BLaER1 treated with 17β-estradiol and CSF1 and Interleukin-3, amounts not matched to agents 10 nM and 100 nM (cell line): ENCODE measurements around the gene COL25A1.
"Not testable (repeated sequence)": the region's sequence is repeated elsewhere in the genome, so short reads cannot be mapped to it uniquely, and the experiment has no call there.

Experiments used
- H3K27ac ChIP-seq, 11 experiments: shearing (Covaris generic); formaldehyde crosslinking; 2 replicates each; pipeline ENCODE4 v1.8.1; 2022
- H3K27me3 ChIP-seq, 11 experiments: shearing (Covaris generic); formaldehyde crosslinking; 2 replicates each; pipeline ENCODE4 v1.8.1; 2022
- H3K36me3 ChIP-seq, 11 experiments: shearing (Covaris generic); formaldehyde crosslinking; 2 replicates each; pipeline ENCODE4 v1.8.1; 2022
- H3K4me1 ChIP-seq, 10 experiments: shearing (Covaris generic); formaldehyde crosslinking; 2 replicates each; pipeline ENCODE4 v1.8.1; 2022
- H3K4me2 ChIP-seq, 11 experiments: shearing (Covaris generic); formaldehyde crosslinking; 2 replicates each; pipeline ENCODE4 v1.8.1; 2022
- H3K4me3 ChIP-seq, 10 experiments: shearing (Covaris generic); formaldehyde crosslinking; 2 replicates each; pipeline ENCODE4 v1.8.1; 2022
- H3K9ac ChIP-seq, 11 experiments: shearing (Covaris generic); formaldehyde crosslinking; 2 replicates each; pipeline ENCODE4 v1.8.1; 2022
- H3K9me3 ChIP-seq, 11 experiments: shearing (Covaris generic); formaldehyde crosslinking; replicated peaks in 1 of 11; 2 replicates each; pipeline ENCODE4 v1.8.1; 2022
- H4K20me1 ChIP-seq, 11 experiments: shearing (Covaris generic); formaldehyde crosslinking; 2 replicates each; pipeline ENCODE4 v1.8.1; 2022
- Cebpa-rat ChIP-seq, 11 experiments: shearing (Covaris generic); IDR thresholded peaks; 2 replicates each; pipeline ENCODE4 v1.8.1; 2022

The COL25A1 gene

DNA sequence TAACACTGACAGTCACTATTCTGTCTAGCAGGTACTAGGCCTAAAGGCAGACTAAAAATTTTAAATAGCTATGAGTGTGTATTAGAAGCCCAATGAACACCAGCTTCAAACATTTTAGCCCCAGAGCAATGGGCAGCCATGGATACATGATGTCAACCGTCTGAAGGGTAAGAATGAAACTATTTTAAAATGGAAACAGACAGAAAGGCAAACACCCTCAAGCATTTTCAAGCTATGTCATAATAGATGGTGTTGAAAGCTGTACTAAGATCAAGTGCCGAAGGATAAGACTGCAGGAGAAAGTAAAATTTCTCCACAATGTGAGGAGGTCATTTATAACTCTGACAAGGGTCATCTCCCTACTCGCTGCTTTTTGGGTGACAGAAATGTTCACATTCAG is 225.0 kb downstream of the COL25A1 start:
- Histone ChIP-seq H3K4me3 (no peak overlapping the region), H3K27me3 (no peaks in the 10 kb centered on the region), H4K20me1 (no peaks in the 10 kb centered on the region), H3K36me3 (no peaks in the 10 kb centered on the region), H3K9me3 (peaks cover 0 to 6% (median 4%) of the 10 kb centered on the region in 11 experiments; a peak in 11 of 22 replicates), H3K4me2 (no peak overlapping the region), H3K4me1 (peaks cover 0 to 4% (median 0%) of the 10 kb centered on the region in 10 experiments; a peak in 1 of 20 replicates), H3K27ac (no peak overlapping the region), H3K9ac (no peak overlapping the region)
- no peak for TF ChIP-seq Cebpa-rat (IDR thresholded peaks at IDR 0.05)

DNA sequence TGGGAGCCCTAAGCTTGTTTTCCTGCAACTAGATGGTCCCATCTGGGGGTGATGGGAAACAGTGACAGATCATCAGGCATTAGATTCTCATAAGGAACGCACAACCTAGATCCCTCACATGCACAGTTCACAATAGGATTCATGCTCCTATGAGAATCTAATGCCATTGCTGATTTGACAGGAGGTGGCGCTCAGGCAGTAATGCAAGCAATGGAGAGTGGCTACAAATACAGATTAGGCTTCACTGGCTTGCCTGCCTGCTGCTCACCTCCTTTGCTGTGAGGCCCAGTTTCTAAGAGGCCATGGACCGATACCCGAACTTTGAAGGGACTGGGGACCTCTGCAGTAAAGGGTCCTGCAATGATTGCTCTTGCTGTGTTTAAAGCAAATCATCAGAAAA is 225.7 kb downstream of the COL25A1 start:
- H3K27me3 ChIP-seq, H3K9ac ChIP-seq, H3K27ac ChIP-seq, H3K9me3 ChIP-seq, H3K4me3 ChIP-seq, H4K20me1 ChIP-seq, H3K4me1 ChIP-seq, H3K36me3 ChIP-seq, H3K4me2 ChIP-seq: not testable (repeated sequence)

DNA sequence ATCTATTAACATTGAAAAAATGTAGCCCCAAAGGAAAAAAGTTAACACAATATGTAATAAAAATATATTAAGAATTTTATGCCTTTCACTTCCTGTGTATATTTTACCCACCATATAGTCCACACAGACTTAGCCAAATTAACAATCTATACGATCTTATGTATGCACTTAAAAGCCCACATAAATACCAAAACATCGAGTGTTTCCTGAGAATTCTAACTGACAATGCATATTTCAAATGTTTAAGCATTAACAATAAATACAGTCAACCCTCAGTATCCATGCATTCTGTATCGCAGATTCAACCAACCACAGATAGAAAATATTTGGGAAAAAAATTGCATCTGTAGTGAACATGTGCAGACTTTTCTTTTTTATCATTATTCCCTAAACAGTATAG is 226.8 kb downstream of the COL25A1 start:
- H3K4me3 ChIP-seq: no peak overlapping the region
- H3K4me2 ChIP-seq: no peak overlapping the region
- no peaks in the 10 kb centered on the region for H3K27me3 ChIP-seq
- no peak overlapping the region for H3K27ac ChIP-seq
- H3K36me3 ChIP-seq: no peaks in the 10 kb centered on the region
- no peak for TF ChIP-seq Cebpa-rat (IDR thresholded peaks at IDR 0.05)
- peaks cover 0 to 6% (median 4%) of the 10 kb centered on the region in 11 experiments; a peak in 11 of 22 replicates for H3K9me3 ChIP-seq
- H4K20me1 ChIP-seq: no peaks in the 10 kb centered on the region
- H3K9ac ChIP-seq: no peak overlapping the region
- H3K4me1 ChIP-seq: peaks cover 0 to 7% (median 0%) of the 10 kb centered on the region in 10 experiments; a peak in 1 of 20 replicates

DNA sequence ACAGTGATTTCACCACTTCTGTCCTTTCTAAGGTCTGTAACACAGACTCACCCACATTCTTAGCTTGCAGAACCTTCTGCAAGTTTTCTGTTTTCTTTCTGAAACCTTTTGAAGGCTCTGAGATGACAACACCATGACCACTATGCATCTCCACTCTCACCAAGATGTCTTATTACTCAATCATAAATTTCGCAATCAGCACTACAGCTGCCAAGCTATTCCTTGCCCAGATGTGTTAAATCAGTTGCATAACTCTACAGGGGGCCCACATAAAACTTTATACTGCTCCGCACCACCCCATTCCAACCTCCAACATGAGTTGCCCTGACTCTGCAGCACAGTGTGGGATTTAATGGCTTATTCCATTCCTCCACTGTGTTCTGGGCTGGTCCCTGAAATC is 229.9 kb downstream of the COL25A1 start:
- peaks cover 0 to 6% (median 4%) of the 10 kb centered on the region in 11 experiments; a peak in 11 of 22 replicates for H3K9me3 ChIP-seq
- no peak overlapping the region for H3K4me3 ChIP-seq
- H3K27me3 ChIP-seq: no peaks in the 10 kb centered on the region
- H3K36me3 ChIP-seq: no peaks in the 10 kb centered on the region
- H3K4me2 ChIP-seq: peak overlapping the region in 2 of 11 experiments; percentile 13 to 26; a peak in 3 of 22 replicates
- TF ChIP-seq Cebpa-rat (IDR thresholded peaks at IDR 0.05): peak in 9 of 11 experiments; percentile 57 to 87 (median 77); a peak in 15 of 22 replicates
- H3K4me1 ChIP-seq: peaks cover 0 to 7% (median 0%) of the 10 kb centered on the region in 10 experiments; a peak in 1 of 20 replicates
- H4K20me1 ChIP-seq: no peaks in the 10 kb centered on the region
- H3K9ac ChIP-seq: no peak overlapping the region
- H3K27ac ChIP-seq: peak overlapping the region in 1 of 11 experiments; percentile 17; a peak in 1 of 22 replicates

DNA sequence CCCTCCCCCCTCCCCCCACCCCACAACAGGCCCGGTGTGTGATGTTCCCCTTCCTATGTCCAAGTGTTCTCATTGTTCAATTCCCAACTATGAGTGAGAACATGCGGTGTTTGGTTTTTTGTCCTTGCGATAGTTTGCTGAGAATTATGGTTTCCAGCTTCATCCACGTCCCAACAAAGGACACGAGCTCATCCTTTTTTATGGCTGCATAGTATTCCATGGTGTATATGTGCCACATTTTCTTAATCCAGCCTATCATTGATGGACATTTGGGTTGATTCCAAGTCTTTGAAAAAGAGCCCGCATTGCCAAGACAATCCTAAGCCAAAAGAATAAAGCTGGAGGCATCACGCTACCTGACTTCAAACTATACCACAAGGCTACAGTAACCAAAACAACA is 231.8 kb downstream of the COL25A1 start:
- not testable (repeated sequence) for H3K4me2 ChIP-seq, H4K20me1 ChIP-seq, H3K27ac ChIP-seq, H3K36me3 ChIP-seq, H3K27me3 ChIP-seq, H3K4me1 ChIP-seq, H3K9me3 ChIP-seq, H3K9ac ChIP-seq, H3K4me3 ChIP-seq

DNA sequence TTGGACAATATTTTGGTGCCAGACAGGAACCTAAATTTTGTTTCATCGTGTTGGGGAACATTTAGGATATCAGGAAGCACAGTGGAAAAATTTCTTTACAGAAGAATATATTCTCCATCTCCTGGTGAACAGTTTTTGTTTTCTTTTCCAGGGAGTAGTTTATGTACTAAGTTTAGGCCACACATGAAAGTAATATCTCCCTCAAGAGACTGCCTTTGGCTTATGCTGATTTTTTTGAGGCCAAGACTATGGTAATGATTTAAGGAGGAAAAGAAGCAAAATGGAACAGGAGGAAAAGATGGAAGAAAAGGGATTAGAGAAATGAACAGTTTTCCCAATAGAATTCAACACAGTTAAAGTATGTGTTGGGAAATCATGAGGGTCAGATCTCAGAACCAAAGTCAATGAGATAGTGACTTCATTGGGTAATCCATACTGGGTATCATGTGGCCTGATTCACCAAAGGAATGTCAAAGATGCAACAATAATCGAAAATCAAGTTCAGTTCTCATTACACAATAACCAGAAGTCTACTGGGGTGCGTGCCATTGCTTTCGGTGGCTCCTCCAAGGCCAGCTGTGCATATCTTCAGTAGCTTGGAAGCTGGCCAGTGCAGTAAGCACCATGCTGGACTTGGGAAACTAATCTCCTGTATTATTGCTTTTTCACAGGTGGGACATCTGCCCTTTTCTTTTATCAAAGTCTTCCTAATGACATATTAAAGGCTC is 234.8 kb downstream of the COL25A1 start:
- H3K36me3 ChIP-seq: no peaks in the 10 kb centered on the region
- H3K27ac ChIP-seq: no peak overlapping the region
- H3K9ac ChIP-seq: no peak overlapping the region
- TF ChIP-seq Cebpa-rat (IDR thresholded peaks at IDR 0.05): no peak
- no peaks in the 10 kb centered on the region for H4K20me1 ChIP-seq
- H3K9me3 ChIP-seq: no peaks in the 10 kb centered on the region
- no peak overlapping the region for H3K4me3 ChIP-seq
- no peaks in the 10 kb centered on the region for H3K27me3 ChIP-seq
- H3K4me1 ChIP-seq: peaks cover 0 to 4% (median 0%) of the 10 kb centered on the region in 10 experiments; a peak in 1 of 20 replicates
- no peak overlapping the region for H3K4me2 ChIP-seq

DNA sequence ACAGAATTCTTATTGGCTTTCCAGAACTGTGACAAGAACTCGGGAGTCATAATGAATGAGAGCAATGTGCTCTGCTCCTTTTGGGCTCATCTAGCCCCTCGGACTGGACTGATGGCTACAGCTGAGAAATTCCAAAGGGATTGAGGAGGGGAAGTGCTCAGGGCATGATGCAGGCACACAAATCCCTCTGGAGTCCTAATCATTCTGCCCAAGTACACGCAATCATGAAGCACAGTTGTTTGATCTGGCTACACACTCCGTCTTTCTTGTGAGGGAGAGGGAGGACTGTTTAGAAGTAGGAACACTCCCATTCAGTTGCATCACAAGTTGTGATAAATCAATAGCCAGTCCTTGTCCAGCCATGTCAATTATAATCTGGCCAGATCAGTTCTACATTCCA is 237.5 kb downstream of the COL25A1 start:
- H4K20me1 ChIP-seq: no peaks in the 10 kb centered on the region
- H3K9ac ChIP-seq: no peak overlapping the region
- no peaks in the 10 kb centered on the region for H3K27me3 ChIP-seq
- no peak overlapping the region for H3K4me2 ChIP-seq
- H3K36me3 ChIP-seq: no peaks in the 10 kb centered on the region
- no peak for TF ChIP-seq Cebpa-rat (IDR thresholded peaks at IDR 0.05)
- H3K9me3 ChIP-seq: no peaks in the 10 kb centered on the region
- no peaks in the 10 kb centered on the region for H3K4me1 ChIP-seq
- H3K4me3 ChIP-seq: no peak overlapping the region
- no peak overlapping the region for H3K27ac ChIP-seq

DNA sequence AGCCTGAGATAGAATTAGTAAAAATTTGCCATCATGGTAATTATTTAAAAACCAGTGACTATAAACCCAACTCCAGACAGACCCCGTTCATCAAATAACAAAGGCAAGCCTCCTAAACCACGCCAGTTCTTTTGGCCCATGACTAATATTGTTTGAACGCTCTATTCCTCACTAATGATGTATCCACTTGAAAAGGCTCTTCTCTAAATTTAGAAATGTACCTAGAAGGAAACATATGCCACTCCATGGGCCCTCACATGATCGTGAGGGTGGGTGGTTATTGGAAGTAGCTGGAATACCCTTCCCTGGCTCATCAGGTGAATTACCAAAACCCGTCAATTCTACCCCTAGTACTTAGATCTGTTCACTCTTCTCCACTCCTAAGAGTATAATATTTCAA is 249.2 kb downstream of the COL25A1 start:
- Histone ChIP-seq H3K36me3 (no peaks in the 10 kb centered on the region), H3K4me1 (peaks cover 0 to 14% (median 0%) of the 10 kb centered on the region in 10 experiments; a peak in 3 of 20 replicates), H3K4me3 (no peak overlapping the region), H3K9ac (no peak overlapping the region), H3K9me3 (no peaks in the 10 kb centered on the region), H3K27me3 (no peaks in the 10 kb centered on the region), H3K27ac (no peak overlapping the region), H4K20me1 (no peaks in the 10 kb centered on the region), H3K4me2 (peak overlapping the region in 2 of 11 experiments; percentile 16 to 25; a peak in 3 of 22 replicates)
- no peak for TF ChIP-seq Cebpa-rat (IDR thresholded peaks at IDR 0.05)

DNA sequence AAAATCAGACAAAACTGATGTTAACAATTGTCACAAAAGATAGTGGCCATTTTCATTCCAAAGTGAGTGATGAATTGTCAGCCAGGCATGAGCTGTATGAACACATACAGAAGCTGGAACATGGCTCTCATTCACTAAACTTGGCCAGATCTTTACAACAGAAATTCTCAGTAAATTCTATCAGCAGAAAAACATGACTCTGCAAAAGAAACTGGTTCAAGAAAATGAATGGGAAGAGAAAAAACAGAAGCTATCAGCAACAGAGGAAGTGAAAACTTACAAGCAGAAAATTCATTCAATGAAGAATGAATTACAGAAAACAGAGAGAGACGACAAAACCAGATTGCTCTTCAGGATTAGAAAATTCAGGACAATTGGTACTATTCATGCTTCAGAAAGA is 249.6 kb downstream of the COL25A1 start:
- Histone ChIP-seq H3K27ac (no peak overlapping the region), H3K27me3 (no peaks in the 10 kb centered on the region), H4K20me1 (no peaks in the 10 kb centered on the region), H3K4me1 (peaks cover 0 to 14% (median 0%) of the 10 kb centered on the region in 10 experiments; a peak in 3 of 20 replicates), H3K36me3 (no peaks in the 10 kb centered on the region), H3K4me3 (no peak overlapping the region), H3K9me3 (no peaks in the 10 kb centered on the region), H3K4me2 (peak overlapping the region in 2 of 11 experiments; percentile 16 to 25; a peak in 4 of 22 replicates), H3K9ac (no peak overlapping the region)
- no peak for TF ChIP-seq Cebpa-rat (IDR thresholded peaks at IDR 0.05)

DNA sequence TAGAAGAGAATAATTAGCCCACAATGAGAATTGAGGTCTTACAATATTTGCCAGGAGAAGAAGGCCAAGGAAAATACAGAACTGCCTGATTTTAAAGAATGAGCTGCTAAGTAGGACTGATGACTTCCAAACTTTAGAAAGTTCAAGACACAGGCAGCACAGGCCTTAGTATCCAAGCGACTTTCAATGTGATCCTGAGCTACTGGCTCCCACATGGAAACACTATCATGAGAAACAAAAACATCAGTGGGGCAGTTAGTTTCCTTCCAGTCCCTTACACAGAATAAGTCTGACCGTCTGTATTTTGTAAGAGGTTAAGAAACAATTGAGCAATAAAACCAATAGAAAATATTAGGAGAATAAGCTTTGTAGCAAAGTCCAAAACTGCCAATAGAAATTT is 251.4 kb downstream of the COL25A1 start:
- Histone ChIP-seq H3K4me1 (peaks cover 0 to 14% (median 0%) of the 10 kb centered on the region in 10 experiments; a peak in 4 of 20 replicates), H3K9ac (no peak overlapping the region), H3K4me3 (no peak overlapping the region), H4K20me1 (no peaks in the 10 kb centered on the region), H3K27ac (no peak overlapping the region), H3K9me3 (no peaks in the 10 kb centered on the region), H3K4me2 (no peak overlapping the region), H3K36me3 (no peaks in the 10 kb centered on the region), H3K27me3 (no peaks in the 10 kb centered on the region)
- no peak for TF ChIP-seq Cebpa-rat (IDR thresholded peaks at IDR 0.05)
